Measurements from ENCODE around the gene WDR43. TPM values are rescaled to one million over a fixed set of nuclear protein-coding genes. Genes with fewer than 3 reads are reported as not detected.

Gene WDR43
- total and polyA plus RNA-seq, 11 donors, result 4.5 to 35.9 (median 22.5) TPM

GRCh38 chr2:28893488-28893887 is 979 bp upstream of the WDR43 start:
- no peaks in the 10 kb centered on the region for H3K27me3 ChIP-seq
- no peak for DNase-seq
- WGBS, 4 donors, result 87 to 92% (median 90%) methylated on average over 21 of the region's 21 CpGs
- H3K27ac ChIP-seq, result no peak overlapping the region
- intact Hi-C loops (cut with DNase I), result loop anchor here in 1 of 10 donors (10.0 kb wide), 1 partner anchor 329 kb away; no protein-coding TSS in a partner anchor
- peaks cover 0 to 7% (median 0%) of the 10 kb centered on the region in 12 donors for H3K9me3 ChIP-seq
- H3K4me1 ChIP-seq, result peaks cover 0 to 34% (median 26%) of the 10 kb centered on the region in 12 donors
- no peak for ATAC-seq
- no peaks in the 10 kb centered on the region for H3K36me3 ChIP-seq
- H3K4me3 ChIP-seq, result peak overlapping the region in 1 of 12 donors; percentile 96
- no peak for TF ChIP-seq CTCF (IDR thresholded peaks at IDR 0.05)
- no peak for TF ChIP-seq POLR2A (IDR thresholded peaks at IDR 0.05)

GRCh38 chr2:28895189-28895893 is 874 bp downstream of the WDR43 start:
- H3K4me1 ChIP-seq, result peaks cover 0 to 39% (median 26%) of the 10 kb centered on the region in 12 donors
- peak overlapping the region; percentile 66 to 100 (median 94) for H3K4me3 ChIP-seq
- DNase-seq (peak in 3 of 5 donors; percentile 9 to 39 (median 23)), ATAC-seq (peak in 2 of 4 donors; percentile 14 to 32)
- H3K27me3 ChIP-seq, result no peaks in the 10 kb centered on the region
- intact Hi-C loops (cut with DNase I), result loop anchor here in 2 of 10 donors (2.0 to 10.0 kb wide), 2 partner anchors 25 to 331 kb away; partner anchors contain the start of gene TRMT61B (in 1 of the 2)
- 2 to 3% (median 2%) methylated on average over 19 of the region's 19 CpGs for WGBS, 4 donors
- peaks cover 0 to 7% (median 0%) of the 10 kb centered on the region in 12 donors for H3K9me3 ChIP-seq
- H3K36me3 ChIP-seq, result no peaks in the 10 kb centered on the region
- H3K27ac ChIP-seq, result peak overlapping the region in 11 of 12 donors; percentile 27 to 85 (median 74)
- TF ChIP-seq CTCF (IDR thresholded peaks at IDR 0.05) (no peak), POLR2A (IDR thresholded peaks at IDR 0.05) (no peak)

- H3K27me3 ChIP-seq, result no peaks in the 10 kb centered on the region
- peaks cover 0 to 4% (median 1%) of the 10 kb centered on the region in 9 donors for H3K36me3 ChIP-seq
- intact Hi-C loops (cut with DNase I), result loop anchor here in 1 of 10 donors (10.0 kb wide), 1 partner anchor 332 kb away; no protein-coding TSS in a partner anchor
- no peak for ATAC-seq
- peak overlapping the region in 1 of 12 donors; percentile 2 for H3K4me3 ChIP-seq
- H3K4me1 ChIP-seq, result peaks cover 0 to 52% (median 26%) of the 10 kb centered on the region in 12 donors
- TF ChIP-seq CTCF (IDR thresholded peaks at IDR 0.05), result no peak
- TF ChIP-seq POLR2A (IDR thresholded peaks at IDR 0.05), result no peak
- 40 to 76% (median 68%) methylated on average over 2 of the region's 2 CpGs for WGBS, 4 donors
- peaks cover 0 to 7% (median 0%) of the 10 kb centered on the region in 12 donors for H3K9me3 ChIP-seq
- DNase-seq, result no peak
- H3K27ac ChIP-seq, result no peak overlapping the region
These were observed 2.4 kb downstream of the WDR43 start for GRCh38 chr2:28896906-28897305.

GRCh38 chr2:28898048-28898447 is 3.6 kb downstream of the WDR43 start:
- ATAC-seq, result no peak
- 67 to 83% (median 71%) methylated on average over 1 of the region's 1 CpG for WGBS, 4 donors
- Histone ChIP-seq H3K9me3 (peaks cover 0 to 7% (median 0%) of the 10 kb centered on the region in 12 donors), H3K4me1 (peaks cover 0 to 53% (median 26%) of the 10 kb centered on the region in 12 donors), H3K27ac (no peak overlapping the region), H3K36me3 (peaks cover 0 to 16% (median 13%) of the 10 kb centered on the region in 9 donors), H3K27me3 (no peaks in the 10 kb centered on the region), H3K4me3 (no peak overlapping the region)
- no peak for TF ChIP-seq CTCF (IDR thresholded peaks at IDR 0.05)
- TF ChIP-seq POLR2A (IDR thresholded peaks at IDR 0.05), result no peak
- no peak for DNase-seq
- intact Hi-C loops (cut with DNase I), result loop anchor here in 1 of 10 donors (10.0 kb wide), 1 partner anchor 333 kb away; no protein-coding TSS in a partner anchor
